CD14-positive monocyte (primary cell): ENCODE data around the gene CASP8. TPM values are rescaled to one million over a fixed set of nuclear protein-coding genes. Genes with fewer than 3 reads are reported as not detected.
A peak's percentile ranks its signal among the peaks of the same experiment; 100 is the strongest.

Experiments used
- DNase-seq, 3 donors: peaks; one replicate each; pipeline ENCODE4 v3.0.0-alpha.2; 2011 to 2022
- H2AFZ ChIP-seq: 2 replicates; pipeline ENCODE4 v1.6.0; 2012; ENCODE audit warnings: mild to moderate bottlenecking, low read depth, low read length, inconsistent platforms; ENCODE audit not compliant: insufficient read depth, poor library complexity, severe bottlenecking
- H3K27ac ChIP-seq, 2 donors: 1 replicate in 1 of 2; 2 replicates in 1 of 2; pipeline ENCODE4 v1.5.1; 2012 to 2013; ENCODE audit warnings: low read length in 2 of 2, control low read depth in 1 of 2, inconsistent platforms in 1 of 2, low read depth in 1 of 2, mild to moderate bottlenecking in 1 of 2
- H3K27me3 ChIP-seq, 2 donors: one replicate each; pipeline versions ENCODE4 v1.6.0 to v1.6.1; 2011 to 2013; ENCODE audit warnings: low read length in 2 of 2; ENCODE audit not compliant: control insufficient read depth in 2 of 2, insufficient read depth in 2 of 2
- H3K36me3 ChIP-seq, 2 donors: replicated peaks in 1 of 2; 1 replicate in 1 of 2; 2 replicates in 1 of 2; pipeline versions ENCODE4 v1.5.1 to v1.6.1; 2012 to 2013; ENCODE audit warnings: low read length in 2 of 2, control low read depth in 1 of 2, inconsistent platforms in 1 of 2, mild to moderate bottlenecking in 1 of 2; ENCODE audit not compliant: insufficient read depth in 2 of 2, control insufficient read depth in 1 of 2
- H3K4me1 ChIP-seq, 2 donors: 1 replicate in 1 of 2; 2 replicates in 1 of 2; pipeline versions ENCODE4 v1.5.1 to v1.6.1; 2012 to 2013; ENCODE audit warnings: low read length in 2 of 2, control low read depth in 1 of 2, inconsistent platforms in 1 of 2, mild to moderate bottlenecking in 1 of 2, moderate library complexity in 1 of 2; ENCODE audit not compliant: insufficient read depth in 2 of 2, control insufficient read depth in 1 of 2
- H3K4me2 ChIP-seq: replicated peaks from 2 replicates; pipeline ENCODE3; 2012; ENCODE audit warnings: low read length, moderate library complexity, mild to moderate bottlenecking; ENCODE audit not compliant: poor library complexity, severe bottlenecking; ENCODE audit errors: extremely low read depth
- H3K4me3 ChIP-seq, 3 experiments: fragments of 200-600 bp in 1 of 3; sonication (generic) in 1 of 3; replicated peaks in 1 of 3; 1 replicate in 2 of 3; 2 replicates in 1 of 3; pipeline ENCODE4 v1.5.1; 2011 to 2013; ENCODE audit warnings: low read length in 3 of 3, mild to moderate bottlenecking in 3 of 3, control low read depth in 2 of 3, low read depth in 2 of 3, inconsistent platforms in 1 of 3, moderate library complexity in 1 of 3
- H3K79me2 ChIP-seq: 2 replicates; pipeline ENCODE4 v1.6.0; 2012; ENCODE audit warnings: mild to moderate bottlenecking, control low read depth, inconsistent platforms, low read length, moderate library complexity; ENCODE audit not compliant: insufficient read depth
- H3K9ac ChIP-seq: 2 replicates; pipeline ENCODE4 v1.6.0; 2017; ENCODE audit warnings: low read length, mild to moderate bottlenecking; ENCODE audit not compliant: insufficient read depth, poor library complexity, severe bottlenecking
- H3K9me3 ChIP-seq, 2 donors: replicated peaks in 1 of 2; 1 replicate in 1 of 2; 2 replicates in 1 of 2; pipeline versions ENCODE4 v1.5.1 to v1.6.1; 2012 to 2013; ENCODE audit warnings: low read length in 2 of 2, control low read depth in 1 of 2; ENCODE audit not compliant: control insufficient read depth in 1 of 2, insufficient read depth in 1 of 2
- H4K20me1 ChIP-seq: 2 replicates; pipeline ENCODE4 v1.6.0; 2012; ENCODE audit warnings: mild to moderate bottlenecking, low read length, control low read depth, moderate library complexity; ENCODE audit not compliant: insufficient read depth
- H3K27ac Mint-ChIP-seq, 7 donors: one replicate each; pipeline ENCODE4 v1.8.0; 2020; ENCODE audit warnings: mild to moderate bottlenecking in 7 of 7, mixed read lengths in 7 of 7, moderate library complexity in 6 of 7, inconsistent platforms in 2 of 7
- H3K27me3 Mint-ChIP-seq, 3 donors: one replicate each; pipeline ENCODE4 v1.8.0; 2021 to 2022; ENCODE audit warnings: low read depth in 3 of 3, mild to moderate bottlenecking in 3 of 3, mixed read lengths in 3 of 3, moderate library complexity in 3 of 3, inconsistent platforms in 1 of 3
- H3K36me3 Mint-ChIP-seq, 2 donors: one replicate each; pipeline ENCODE4 v1.8.0; 2020; ENCODE audit warnings: mixed read lengths in 2 of 2, inconsistent platforms in 1 of 2, mild to moderate bottlenecking in 1 of 2
- H3K4me1 Mint-ChIP-seq: one replicate; pipeline ENCODE4 v1.8.0; 2020; ENCODE audit warnings: mild to moderate bottlenecking, mixed read lengths
- H3K4me3 Mint-ChIP-seq, 2 donors: one replicate each; pipeline ENCODE4 v1.8.0; 2020; ENCODE audit warnings: mild to moderate bottlenecking in 2 of 2, mixed read lengths in 2 of 2, moderate library complexity in 1 of 2
- H3K9me3 Mint-ChIP-seq, 7 donors: one replicate each; pipeline ENCODE4 v1.8.0; 2020 to 2022; ENCODE audit warnings: mixed read lengths in 7 of 7, mild to moderate bottlenecking in 6 of 7, moderate library complexity in 6 of 7, inconsistent platforms in 2 of 7
- WGBS: methylation state at CpG from one replicate; pipeline ENCODE4 v1.1.5; 2013; ENCODE audit warnings: missing lambda C conversion rate; ENCODE audit not compliant: insufficient coverage; 5-methylcytosine and 5-hydroxymethylcytosine counted together
- intact Hi-C, 2 donors: fragments of 100-400 bp; cut with micrococcal nuclease; formaldehyde crosslinking; loops; one replicate each; pipeline versions ENCODE4 v1.15.0 to v1.15.1; 2023
- polyA minus RNA-seq: library from RNA; depleted of rRNA, polyadenylated mRNA; stranded (reverse); fragments of >200 nt; gene quantifications from 2 replicates; pipeline ENCODE4 v1.2.3, GENCODE V29; 2012
- polyA plus RNA-seq, 3 donors: library from polyadenylated mRNA; depleted of rRNA in 1 of 3; unstranded in 2 of 3; stranded (reverse) in 1 of 3; fragments of 300-500 nt in 2 of 3; fragments of >200 nt in 1 of 3; fragmentation: Illumina TruSeq in 2 of 3; gene quantifications; 1 replicate in 2 of 3; 2 replicates in 1 of 3; pipeline ENCODE4 v1.2.3, GENCODE V29; 2012 to 2021
- total RNA-seq, 12 experiments: library from RNA in 1 of 12; stranded (reverse) in 1 of 12; fragments of 120-200 nt in 1 of 12; gene quantifications; one replicate each; pipeline ENCODE4 v1.2.4 and lab custom pipeline; 2013 to 2026; ENCODE audit warnings: mixed read lengths in 6 of 12, inconsistent platforms in 1 of 12
- TF ChIP-seq, protein P1 (sequence below): fragments of 200-600 bp; IDR thresholded peaks from one replicate; pipeline ENCODE4 v1.8.0; 2022; ENCODE audit warnings: antibody characterized with exemption, mild to moderate bottlenecking

The CASP8 gene
- total RNA-seq (2013): 150 TPM
- 100 to 1,000 TPM in 1 of 3 donors, 10 to 100 TPM in 2; 40.0 to 123 (median 80.7) TPM for polyA plus RNA-seq
- 35.5 and 44.1 TPM in 2 replicates for polyA minus RNA-seq
- 10.1 to 118 (median 86.4) reads per million in 11 experiments for total RNA-seq (lab: John Stamatoyannopoulos, UW)

- Histone ChIP-seq H3K4me2 (peak within 1 kb of the TSS; percentile 96), H3K36me3 (peaks cover 0 to 1% of the 10 kb centered on the region in 2 donors), H4K20me1 (peaks cover 30% of the 10 kb centered on the region), H3K9ac (peak within 1 kb of the TSS; percentile 67), H3K4me3 (peak within 1 kb of the TSS; percentile 76 to 87 (median 82)), H3K79me2 (peaks cover 79% of the 10 kb centered on the region), H3K9me3 (no peaks in the 10 kb centered on the region), H3K4me1 (peaks cover 62 to 87% of the 10 kb centered on the region in 2 donors), H3K27ac (peak within 1 kb of the TSS; percentile 95 to 97), H3K27me3 (no peaks in the 10 kb centered on the region), H2AFZ (peak within 1 kb of the TSS; percentile 58)
- WGBS: 0% methylated on average over 10 of the region's 10 CpGs
- H3K4me3 Mint-ChIP-seq: peak within 1 kb of the TSS; percentile 97 to 100
- H3K9me3 Mint-ChIP-seq: peaks cover 0 to 2% (median 0%) of the 10 kb centered on the region in 7 donors
- TF ChIP-seq, protein P1, sequence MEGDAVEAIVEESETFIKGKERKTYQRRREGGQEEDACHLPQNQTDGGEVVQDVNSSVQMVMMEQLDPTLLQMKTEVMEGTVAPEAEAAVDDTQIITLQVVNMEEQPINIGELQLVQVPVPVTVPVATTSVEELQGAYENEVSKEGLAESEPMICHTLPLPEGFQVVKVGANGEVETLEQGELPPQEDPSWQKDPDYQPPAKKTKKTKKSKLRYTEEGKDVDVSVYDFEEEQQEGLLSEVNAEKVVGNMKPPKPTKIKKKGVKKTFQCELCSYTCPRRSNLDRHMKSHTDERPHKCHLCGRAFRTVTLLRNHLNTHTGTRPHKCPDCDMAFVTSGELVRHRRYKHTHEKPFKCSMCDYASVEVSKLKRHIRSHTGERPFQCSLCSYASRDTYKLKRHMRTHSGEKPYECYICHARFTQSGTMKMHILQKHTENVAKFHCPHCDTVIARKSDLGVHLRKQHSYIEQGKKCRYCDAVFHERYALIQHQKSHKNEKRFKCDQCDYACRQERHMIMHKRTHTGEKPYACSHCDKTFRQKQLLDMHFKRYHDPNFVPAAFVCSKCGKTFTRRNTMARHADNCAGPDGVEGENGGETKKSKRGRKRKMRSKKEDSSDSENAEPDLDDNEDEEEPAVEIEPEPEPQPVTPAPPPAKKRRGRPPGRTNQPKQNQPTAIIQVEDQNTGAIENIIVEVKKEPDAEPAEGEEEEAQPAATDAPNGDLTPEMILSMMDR: no peak
- H3K36me3 Mint-ChIP-seq: peaks cover 1 to 8% of the 10 kb centered on the region in 2 donors
- DNase-seq: peak; percentile 81 to 95 (median 90)
- H3K27me3 Mint-ChIP-seq: peaks cover 0 to 1% (median 0%) of the 10 kb centered on the region in 3 donors
- peak within 1 kb of the TSS; percentile 98 to 100 (median 99) for H3K27ac Mint-ChIP-seq
- intact Hi-C loops: no loop called here
- peaks cover 71% of the 10 kb centered on the region for H3K4me1 Mint-ChIP-seq
Observed at GRCh38 chr2:201260302-201260800, at the start of gene CASP8. CASP8 (plus strand) TSS chr2:201260536; CDS start chr2:201266487, 5,951 bp downstream.

DNA sequence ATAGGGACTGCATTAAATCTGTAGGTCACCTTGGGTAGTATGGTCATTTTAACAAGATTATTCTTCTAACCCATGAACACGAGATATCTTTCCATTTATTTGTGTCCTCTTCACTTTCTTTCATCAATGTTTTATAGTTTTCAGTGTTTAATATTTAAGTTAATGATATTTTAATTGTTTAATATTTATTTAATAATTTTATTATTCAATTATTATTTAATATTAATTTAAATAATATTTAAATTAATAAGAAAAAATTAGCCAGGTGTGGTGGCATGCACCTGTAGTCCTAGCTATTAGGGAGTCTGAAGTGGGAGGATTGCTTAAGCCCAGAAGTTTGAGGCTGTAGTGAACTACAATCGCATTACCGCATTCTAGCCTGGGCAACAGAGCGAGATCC is 44.4 kb upstream of the CASP8 start:
- Histone ChIP-seq H3K4me1 (peaks cover 14% of the 10 kb centered on the region in 2 donors), H2AFZ (no peak overlapping the region), H3K27me3 (no peaks in the 10 kb centered on the region), H3K79me2 (peaks cover 6% of the 10 kb centered on the region), H3K36me3 (peaks cover 38 to 49% of the 10 kb centered on the region in 2 donors), H3K27ac (no peak overlapping the region), H3K9ac (no peak overlapping the region), H3K4me2 (no peak overlapping the region), H3K9me3 (no peaks in the 10 kb centered on the region), H3K4me3 (no peak overlapping the region), H4K20me1 (peaks cover 4% of the 10 kb centered on the region)
- Mint-ChIP-seq H3K36me3 (peaks cover 55% of the 10 kb centered on the region in 2 donors), H3K4me1 (peaks cover 24% of the 10 kb centered on the region), H3K27ac (peak overlapping the region in 1 of 7 donors; percentile 61), H3K27me3 (no peaks in the 10 kb centered on the region), H3K9me3 (no peaks in the 10 kb centered on the region), H3K4me3 (no peak overlapping the region)
- WGBS: no CpG with 5 or more reads among the region's 4 CpGs
- TF ChIP-seq, protein P1: no peak
- intact Hi-C loops: no loop called here
- no peak for DNase-seq
